ENCODE measurements around the gene OST4.
A peak's percentile ranks its signal among the peaks of the same experiment; 100 is the strongest.
"Not testable (repeated sequence)": the region's sequence is repeated elsewhere in the genome, so short reads cannot be mapped to it uniquely, and the experiment has no call there.

Gene OST4

DNA sequence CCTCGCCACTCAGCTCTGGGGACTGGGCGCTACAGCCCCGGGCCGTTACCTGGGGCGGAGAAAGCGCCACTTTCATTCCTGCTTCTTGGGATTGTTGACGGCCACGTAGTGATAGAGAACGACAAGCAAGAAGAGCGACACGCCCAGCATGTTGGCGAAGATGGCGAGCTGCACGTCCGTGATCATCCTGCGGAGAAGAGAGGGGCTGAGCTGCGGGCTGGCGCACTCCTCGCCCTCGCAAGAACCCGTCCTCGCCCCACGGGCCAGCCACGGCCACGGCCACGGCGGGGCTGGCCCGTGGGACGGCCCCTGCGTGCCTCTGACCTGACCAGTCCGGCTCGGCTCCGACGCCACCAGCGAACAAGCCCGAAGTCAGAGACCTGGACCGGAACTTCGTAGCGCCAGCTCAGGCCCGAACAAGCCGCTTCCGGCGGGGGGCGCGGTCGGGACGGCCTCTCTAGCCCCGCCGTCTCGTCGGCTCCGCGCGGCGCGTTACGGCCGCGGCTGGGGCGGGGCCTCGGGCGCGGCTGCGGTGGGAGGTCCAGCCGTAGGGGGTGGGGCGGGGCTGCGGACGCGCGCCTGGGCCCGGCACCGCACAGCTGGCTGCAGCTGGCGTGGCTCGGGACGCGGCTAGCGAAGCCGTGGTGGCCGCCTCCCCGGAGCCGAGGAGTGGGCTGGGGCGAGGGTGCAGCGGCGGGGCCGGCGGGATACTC lies at the start of gene OST4:
Gene OST4, minus strand, starts transcription at position 378 of the 713 bp plus-strand sequence.
- peak; percentile 93 for DNase-seq

DNA sequence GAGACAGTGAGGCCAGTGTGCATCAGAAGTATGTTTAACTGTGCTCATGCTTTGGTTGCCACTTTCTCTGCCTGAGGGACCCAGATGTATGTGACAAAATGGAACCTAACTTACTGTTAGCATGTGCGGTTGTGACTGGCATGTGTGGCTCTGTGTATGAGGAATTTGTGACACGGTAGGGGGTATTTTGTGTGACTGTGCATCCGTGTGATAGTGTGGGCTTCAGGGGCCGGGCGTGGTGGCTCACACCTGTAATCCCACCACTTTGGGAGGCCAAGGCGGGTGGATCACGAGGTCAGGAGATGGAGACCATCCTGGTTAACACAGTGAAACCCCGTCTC lies 47.8 kb upstream of the OST4 start:
- not testable (repeated sequence) for DNase-seq

DNA sequence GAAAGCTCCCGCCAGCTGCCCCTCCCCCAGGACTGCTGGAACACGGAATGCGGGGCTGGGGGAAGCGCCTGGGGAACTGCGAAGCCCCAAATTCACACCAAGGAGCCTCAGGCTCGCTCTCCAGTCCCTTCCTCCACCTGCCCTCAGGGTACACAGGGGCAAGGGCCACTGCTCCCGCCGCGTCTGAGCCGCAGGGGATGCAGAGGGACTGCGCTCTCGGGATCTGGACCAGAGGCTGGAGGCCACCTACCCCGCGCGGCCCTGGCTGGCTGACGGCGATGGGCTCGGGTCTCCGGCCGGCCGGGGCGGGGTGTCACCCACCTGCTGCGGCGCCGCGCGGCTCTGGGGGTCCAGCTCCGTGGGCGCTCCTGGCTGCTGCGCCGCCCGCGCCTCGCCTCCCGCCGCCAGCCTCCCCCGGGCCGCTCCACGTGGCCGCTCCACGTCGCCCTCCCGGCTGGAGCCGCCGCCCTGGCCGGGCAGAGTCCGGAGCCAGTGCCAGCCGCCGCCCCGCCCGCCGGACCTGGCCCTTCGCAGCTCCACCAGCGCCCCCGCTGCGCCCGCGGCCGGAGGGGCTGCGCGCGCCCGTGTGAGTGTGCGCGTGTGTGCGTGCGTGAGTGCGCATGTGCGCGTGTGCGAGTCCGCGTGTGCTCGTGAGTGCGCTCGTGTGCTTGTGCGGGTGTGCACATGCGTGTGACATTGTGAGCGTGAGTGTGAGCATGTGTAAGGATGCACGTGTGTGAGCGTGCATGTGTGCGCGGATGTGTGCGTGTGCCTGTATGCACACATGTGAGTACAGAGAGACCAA lies 47.3 kb upstream of the OST4 start, which contains the start of gene CGREF1:
Gene CGREF1, minus strand, starts transcription at position 604 of the 805 bp plus-strand sequence. CDS start 14,762 bp downstream, outside the sequence.
- DNase-seq: no peak

DNA sequence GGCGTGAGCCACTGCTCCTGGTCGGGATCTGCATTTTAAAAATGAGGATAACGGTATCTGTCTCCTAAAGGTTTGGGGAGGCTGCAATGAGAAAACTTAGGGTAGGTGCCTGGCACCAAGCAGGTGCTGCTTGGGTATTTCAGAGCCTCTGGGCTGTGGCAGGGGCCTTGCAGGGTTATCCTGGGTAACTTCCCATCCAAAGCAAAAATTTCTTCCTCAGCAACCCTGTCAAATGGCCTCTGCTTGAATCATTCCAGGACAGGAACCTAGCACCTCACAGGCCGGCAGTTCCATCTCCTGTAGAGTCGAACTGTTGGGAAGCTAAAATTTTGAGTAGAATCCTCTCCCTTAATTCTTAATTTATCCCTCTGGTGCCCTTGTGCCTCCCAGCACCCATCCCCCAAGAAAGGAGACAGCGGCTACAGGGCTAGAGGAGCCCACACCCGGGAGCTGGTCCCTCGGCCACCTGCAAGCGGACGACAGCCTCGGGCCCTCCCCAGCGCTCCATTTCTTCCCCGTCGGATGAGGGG lies 46.6 kb upstream of the OST4 start:
- no peak for DNase-seq

DNA sequence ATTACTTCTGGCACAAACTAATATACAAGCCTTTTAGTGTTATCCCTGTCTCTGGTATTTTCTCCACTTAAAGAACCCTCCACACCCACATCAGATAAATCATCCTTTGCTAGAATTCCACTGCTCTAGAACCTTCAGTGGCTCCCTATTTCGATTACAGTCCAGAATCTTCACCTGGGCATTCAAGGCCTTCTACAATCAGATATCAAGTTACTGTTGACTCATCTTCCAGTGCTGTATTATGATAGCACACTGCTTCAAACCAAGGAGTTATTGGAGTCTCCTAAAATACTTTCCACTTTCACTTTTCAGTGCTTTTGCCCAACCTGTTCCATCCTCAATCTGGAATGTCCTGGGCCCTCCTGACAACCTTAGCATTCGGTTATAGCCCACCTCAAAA lies 44.1 kb upstream of the OST4 start:
- DNase-seq: no peak

DNA sequence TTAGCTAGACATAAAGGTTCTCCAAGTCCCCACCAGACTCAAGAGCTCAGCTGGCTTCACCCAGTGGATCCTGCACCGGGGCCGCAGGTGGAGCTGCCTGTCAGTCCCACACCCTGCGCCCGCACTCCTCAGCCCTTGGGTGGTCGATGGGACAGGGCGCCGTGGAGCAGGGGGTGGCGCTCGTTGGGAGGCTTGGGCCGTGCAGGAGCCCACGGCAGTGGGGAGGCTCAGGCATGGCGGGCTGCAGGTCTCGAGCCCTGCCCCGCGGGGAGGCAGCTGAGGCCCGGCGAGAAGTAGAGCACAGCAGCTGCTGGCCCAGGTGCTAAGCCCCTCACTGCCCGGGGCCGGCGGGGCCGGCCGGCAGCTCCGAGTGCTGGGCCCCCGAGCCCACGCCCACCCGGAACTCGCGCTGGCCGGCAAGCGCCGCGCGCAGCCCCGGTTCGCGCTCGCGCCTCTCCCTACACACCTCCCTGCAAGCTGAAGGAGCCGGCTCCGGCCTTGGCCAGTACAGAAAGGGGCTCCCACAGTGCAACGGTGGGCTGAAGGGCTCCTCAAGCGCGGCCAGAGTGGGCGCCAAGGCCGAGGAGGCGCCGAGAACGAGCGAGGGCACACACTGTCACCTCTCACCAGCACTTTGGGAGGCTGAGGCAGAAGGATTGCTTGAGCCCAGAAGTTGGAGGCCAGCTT lies 40.1 kb upstream of the OST4 start:
- not testable (repeated sequence) for DNase-seq

DNA sequence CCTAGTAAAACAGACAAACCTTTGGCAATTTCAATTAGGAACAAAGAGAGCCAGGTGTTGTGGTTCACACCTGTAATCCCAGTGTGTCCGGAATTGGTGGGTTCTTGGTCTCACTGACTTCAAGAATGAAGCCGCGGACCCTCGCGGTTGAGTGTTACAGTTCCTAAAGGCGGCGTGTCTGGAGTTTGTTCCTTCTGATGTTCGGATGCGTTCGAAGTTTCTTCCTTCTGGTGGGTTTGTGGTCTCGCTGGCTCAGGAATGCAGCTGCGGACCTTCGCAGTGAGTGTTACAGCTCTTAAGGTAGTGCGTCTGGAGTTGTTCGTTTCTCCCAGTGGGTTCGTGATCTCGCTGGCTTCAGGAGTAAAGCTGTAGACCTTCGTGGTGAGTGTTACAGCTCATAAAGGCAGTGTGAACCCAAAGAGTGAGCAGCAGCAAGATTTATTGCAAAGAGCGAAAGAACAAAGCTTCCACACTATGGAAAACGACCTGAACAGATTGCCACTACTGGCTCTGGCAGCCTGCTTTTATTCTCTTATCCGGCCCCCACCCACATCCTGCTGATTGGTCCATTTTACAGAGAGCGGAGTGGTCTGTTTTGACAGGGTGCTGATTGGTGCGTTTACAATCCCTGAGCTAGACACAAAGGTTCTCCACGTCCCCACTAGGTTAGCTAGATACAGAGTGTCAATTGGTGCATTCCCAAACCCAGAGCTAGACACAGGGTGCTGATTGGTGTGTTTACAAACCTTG lies 39.3 kb upstream of the OST4 start:
- DNase-seq: not testable (repeated sequence)

DNA sequence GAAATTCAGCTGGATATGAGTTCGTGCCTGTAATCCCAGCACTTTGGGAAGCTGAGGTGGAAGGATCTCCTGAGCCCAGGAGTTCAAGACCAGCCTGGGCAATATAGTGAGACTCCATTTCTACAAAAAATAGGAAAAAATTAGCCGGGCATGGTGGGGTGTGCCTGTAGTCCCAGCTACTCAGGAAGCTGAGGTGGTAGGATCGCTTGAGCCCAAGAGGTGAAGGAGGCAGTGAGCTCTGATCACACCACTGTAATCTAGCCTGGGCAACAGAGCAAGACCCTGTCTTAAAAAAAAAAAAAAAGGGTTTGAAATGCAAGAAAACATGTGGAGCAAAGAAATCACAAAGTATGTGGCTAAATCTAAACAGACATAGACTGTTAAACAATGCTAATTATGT lies 37.6 kb upstream of the OST4 start:
- no peak for DNase-seq

DNA sequence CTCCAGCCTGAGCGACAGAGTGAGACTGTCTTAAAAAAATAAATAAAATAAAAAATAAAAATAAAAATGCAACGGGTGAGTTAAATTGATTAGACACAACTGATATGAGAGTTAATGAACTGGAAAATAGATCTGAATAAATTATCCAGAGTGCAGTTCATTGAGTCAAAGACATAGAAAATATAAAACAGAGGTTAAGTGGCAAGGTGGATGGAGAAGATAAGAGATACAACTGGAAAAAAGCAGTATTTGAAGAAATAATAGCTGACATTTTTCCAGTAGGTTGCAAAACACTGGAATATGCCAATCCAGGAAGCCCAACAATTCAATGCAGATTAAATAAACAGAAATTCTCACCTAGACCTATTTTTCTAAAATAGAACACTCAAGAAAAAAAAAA lies 36.8 kb upstream of the OST4 start:
- no peak for DNase-seq

DNA sequence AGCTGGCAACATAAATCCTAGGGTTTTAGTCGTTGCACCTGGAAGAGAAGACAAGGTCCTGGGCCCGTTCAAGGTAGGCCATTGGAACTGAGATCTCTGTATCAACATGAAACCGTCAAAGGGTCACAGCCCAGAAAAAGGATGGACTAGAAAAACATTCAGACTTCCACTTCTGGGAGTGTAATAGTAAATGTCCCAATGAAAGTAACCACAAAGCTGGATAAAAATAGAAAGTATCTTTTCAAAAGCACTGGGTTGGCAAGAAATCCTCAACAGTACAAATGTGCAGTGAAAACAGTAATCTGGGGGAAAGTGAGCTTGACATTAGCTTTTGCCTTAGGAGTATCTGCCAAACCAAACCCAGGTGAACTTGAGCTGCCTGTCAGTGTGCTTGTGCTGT lies 34.5 kb upstream of the OST4 start:
- DNase-seq: no peak

DNA sequence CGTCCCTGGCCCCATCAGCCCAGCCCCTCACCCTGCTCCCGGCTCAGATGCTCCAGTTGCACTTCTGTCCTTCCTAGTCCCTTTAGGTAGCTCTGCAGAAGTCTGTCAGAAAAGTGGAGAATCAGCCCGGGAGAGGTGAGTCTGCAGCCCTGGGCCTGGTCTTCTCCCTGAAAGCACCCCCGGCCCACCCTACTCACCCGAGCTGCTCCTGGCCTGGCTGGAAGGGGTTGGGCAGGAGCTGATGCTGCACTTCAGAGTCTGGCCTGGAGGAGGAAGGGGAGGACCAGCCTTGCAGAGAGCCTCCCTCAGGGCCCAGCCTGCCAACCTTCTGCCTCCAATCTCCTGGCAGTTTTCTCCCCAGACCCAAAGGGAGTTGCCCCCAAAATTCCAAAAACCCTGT lies 30.9 kb upstream of the OST4 start:
- DNase-seq: no peak

DNA sequence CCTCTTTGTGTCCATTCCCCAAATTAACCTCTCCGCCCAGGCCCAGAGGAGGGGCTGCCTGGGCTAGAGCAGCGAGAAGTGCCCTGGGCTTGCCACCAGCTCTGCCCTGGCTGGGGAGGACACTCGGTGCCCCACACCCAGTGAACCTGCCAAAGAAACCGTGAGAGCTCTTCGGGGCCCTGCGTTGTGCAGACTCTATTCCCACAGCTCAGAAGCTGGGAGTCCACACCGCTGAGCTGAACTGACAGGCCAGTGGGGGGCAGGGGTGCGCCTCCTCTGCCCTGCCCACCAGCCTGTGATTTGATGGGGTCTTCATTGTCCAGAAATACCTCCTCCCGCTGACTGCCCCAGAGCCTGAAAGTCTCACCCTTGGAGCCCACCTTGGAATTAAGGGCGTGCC lies 28.6 kb upstream of the OST4 start:
- DNase-seq: no peak

DNA sequence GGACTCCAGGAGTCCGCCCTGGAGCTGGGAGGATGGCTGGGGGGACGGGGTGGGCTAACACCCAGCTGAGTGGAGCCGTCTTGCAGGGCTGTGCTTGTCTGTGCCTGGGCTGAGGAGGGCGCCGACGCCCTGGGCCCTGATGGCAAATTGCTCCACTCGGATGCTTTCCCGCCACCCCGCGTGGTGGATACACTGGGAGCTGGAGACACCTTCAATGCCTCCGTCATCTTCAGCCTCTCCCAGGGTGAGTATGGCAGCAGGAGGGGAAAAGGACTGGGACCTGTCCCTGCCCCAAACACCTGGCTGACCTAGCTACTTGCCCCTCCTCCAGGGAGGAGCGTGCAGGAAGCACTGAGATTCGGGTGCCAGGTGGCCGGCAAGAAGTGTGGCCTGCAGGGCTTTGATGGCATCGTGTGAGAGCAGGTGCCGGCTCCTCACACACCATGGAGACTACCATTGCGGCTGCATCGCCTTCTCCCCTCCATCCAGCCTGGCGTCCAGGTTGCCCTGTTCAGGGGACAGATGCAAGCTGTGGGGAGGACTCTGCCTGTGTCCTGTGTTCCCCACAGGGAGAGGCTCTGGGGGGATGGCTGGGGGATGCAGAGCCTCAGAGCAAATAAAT lies 28.0 kb upstream of the OST4 start:
- no peak for DNase-seq

DNA sequence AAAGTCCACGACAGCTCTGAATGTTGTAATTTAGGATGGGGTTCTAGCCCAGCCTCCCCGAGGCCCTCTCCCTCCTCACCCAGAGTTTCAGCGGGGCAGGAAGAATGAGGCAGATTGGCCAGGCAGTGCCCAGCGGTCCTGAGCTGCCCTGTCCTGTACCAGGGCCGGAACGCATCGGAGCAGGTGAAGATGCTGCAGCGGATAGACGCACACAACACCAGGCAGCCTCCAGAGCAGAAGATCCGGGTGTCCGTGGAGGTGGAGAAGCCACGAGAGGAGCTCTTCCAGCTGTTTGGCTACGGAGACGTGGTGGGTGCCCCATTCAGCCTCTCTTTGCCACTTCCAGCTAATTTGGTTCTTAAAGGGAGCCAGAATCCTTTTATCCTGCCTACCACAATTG lies 25.9 kb upstream of the OST4 start:
- no peak for DNase-seq

DNA sequence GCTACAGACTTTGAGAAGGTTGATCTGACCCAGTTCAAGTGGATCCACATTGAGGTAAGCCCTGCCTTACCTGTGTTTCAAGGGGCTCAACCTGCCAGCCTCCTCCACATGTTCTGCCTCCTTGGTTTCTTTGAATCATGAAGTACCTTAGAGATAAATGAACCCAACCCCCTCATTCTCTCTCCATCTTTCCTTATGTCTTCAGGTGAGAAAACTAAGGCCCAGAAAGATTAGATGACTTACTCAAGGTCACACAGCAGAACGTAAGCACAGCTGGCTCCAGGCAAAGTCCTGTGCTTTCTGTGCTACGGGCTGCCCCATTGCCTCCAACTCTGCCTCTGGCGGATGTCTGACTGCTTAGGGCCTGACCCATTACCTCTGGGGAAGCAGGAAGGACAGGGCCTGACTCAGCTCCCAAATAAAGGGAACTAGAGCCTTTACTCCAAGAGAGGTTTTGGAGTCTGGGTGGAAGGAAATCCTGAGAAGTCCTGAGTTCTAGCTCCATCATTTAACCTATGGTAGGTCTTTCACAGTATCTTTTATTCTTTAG lies 25.4 kb upstream of the OST4 start:
- DNase-seq: no peak

DNA sequence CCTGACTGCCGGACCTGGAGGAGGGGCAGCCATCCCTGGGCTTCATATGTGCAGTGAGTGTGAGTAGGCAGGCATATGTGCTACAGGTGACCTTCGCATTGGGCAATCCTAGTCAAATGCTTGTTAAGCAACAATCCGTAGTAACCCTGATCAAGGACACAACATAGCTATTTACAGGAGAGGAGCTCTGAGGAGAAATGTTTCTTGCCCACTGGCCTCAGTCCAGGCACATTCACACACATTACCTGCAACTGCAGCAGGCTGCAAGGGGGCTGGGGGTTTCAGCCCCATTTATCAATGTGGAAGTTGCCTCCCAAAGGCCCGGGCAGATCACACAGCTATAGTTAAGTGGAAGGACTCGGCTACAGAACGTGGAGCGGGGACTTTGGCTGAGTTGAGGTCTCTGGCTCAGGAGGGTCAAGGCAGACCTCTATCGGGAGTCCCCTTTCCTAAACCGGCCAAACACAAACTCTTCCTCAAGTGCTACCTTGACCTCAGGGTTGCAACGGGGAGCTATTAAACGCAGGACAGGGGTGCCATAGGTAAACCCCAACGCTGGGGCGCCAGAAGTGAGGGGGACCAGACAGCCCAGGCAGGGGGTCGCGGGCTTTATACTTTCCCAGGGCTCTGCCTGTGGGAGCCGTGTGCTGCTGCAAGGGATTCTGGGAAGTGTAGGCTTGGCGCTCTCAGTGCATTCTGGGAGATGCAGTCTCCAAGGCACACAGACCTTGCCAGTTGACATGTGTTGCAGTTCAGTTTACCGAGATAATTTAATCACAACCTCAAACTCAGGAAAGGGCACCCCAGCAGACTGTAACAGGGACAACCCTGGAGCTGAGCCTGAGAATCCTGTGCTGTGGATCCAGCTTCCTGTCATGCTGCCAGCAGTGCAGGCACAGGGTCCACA lies 24.5 kb upstream of the OST4 start:
- peak; percentile 61 for DNase-seq

DNA sequence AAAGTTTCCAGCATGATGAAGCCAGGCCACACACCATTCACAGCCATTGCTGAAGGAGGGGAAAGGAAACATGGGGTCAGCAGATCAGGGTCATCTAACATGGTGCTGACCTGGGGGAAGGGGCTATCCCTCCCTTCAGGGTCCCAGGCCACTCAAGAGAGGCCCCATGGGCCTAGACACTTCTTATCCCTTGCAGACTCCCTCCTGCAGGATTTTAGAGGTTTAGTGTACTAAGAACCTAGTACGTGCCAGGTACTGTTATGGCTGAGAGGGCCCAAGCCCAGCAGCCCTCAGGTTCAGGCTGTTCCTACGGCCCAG lies 23.9 kb upstream of the OST4 start:
- no peak for DNase-seq

DNA sequence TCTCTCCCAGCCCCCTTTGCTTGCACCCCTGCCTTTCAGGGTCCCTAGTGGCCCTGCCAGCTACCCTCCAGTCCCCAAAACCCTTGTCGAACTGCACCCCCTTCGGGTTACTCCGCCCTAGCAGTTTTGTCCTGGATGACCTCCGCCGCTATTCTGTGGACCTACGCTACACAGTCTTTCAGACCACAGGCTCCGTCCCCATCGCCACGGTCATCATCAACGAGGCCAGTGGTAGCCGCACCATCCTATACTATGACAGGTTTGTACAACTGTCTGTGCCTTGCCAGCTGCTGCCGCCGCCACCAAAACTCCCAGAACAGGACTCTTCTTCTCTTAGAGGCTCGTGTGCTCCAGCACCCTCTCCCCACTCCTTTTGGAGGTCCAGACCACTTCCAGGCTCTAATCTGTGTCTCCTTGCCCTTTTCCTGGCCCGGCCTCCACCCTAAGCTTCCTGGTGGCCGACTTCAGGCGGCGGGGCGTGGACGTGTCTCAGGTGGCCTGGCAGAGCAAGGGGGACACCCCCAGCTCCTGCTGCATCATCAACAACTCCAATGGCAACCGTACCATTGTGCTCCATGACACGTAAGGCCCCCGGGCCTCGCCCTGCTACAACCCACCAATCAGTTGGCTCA lies 23.0 kb upstream of the OST4 start:
- DNase-seq: no peak

DNA sequence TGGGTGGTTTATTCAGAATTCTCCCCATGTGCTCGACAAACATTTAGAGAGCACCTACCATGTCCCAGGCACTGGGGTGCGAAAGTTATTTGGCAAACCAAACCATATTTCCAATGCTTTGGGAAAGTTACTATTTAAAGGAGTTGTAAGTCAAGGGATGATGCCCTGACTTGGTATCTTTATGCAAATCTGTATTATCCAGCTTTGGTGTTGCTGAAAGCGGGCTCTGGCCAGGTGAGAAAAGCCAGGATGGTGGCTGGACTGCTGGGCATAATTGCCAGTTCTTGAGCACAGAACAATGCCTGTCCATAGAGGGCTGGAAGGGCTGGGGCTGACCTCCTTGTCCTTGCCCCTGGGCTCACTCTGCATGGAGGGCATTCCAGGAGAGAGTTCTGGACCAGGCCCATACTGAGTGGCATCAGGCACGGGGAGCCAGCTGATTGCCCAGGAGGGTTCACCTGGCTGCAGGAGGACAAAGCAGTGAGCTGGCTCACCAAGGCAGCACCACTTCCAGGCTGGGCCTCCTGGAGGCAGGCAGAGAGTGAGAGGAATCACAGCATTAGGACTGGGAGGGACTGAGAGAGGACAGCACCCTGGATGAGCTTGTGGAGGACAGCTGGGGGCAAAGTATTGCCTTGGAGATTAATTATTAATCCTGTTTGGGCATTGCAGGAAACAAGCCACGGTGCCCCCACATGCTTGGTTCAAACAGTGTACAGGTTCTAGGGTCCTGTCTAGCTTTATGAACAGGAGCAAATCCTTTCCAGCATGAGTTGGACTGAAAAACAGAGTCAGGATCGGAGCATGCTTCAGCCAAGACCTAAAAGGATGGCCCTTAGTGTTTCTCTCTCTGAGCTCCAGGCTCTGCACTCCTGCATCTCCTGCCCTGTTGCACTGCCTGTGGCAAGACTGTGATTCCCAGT lies 22.2 kb upstream of the OST4 start:
- no peak for DNase-seq

Measured in CD4-positive, alpha-beta T cell treated with Interleukin-17A for 4 hours (primary cell).